ENCODE measurements around the gene MYO1D. TPM values are rescaled to one million over a fixed set of nuclear protein-coding genes. Genes with fewer than 3 reads are reported as not detected.

MYO1D gene
- total and polyA plus RNA-seq, 2 donors (not counting 3 experiments of a cell fraction or from before 2014, with no cell fraction given): 37.8 to 85.5 TPM

DNA sequence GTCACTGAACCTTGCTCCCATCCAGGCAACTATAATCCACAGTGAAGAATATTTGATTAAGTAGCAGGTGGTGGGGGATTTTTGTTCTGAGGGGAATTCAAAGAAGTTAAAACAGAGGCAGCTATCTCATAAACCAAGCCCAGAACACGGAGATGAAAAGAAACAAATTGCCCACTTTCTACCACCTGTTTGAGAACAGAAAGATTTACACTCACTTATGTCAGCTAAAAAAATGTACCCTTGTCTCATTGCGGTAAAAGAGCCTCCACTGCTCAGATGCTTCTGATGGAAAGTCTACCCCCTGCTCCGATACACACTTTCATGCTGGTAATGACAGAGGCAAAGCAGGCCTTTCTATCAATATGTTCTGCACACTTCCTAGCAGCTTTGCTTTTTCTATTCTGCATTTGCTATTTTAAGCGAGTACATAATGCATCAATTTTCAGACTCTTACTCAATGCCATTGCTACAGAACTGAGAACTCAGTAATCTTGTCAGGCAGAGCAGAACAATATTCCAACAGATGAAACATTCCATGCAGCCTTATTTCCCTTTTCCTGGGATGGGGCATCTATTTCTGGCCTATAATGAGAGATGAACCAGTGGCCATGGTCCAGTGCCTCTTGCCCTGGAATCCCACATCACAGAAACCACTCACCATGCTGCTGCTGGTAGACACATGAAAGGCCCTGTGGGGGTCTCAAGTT is 361.1 kb downstream of the MYO1D start:
- POLR2A ChIA-PET: no interaction called here
- intact Hi-C loops (cut with micrococcal nuclease): no loop called here
- CTCF ChIA-PET: no interaction called here

DNA sequence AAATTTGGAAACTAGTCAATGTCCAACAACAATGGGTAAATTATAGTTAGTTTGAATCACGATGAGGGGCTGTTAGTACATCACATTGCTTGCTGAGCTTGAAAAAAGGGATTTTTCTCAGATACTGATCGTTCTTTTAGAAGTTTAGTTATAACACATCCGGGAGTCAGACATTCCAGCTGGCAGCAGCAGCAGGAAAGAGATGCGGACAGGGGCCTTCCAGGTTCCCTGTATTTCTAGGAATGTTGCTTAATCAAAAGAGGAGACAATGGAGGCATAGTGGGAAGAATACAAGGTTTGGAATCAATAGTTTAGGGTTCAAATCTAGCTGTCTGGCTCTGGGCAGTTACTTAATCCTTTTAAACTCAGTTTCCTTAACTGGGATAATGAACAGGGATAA is 362.3 kb downstream of the MYO1D start:
- H3K9ac ChIP-seq (replicated peaks; ENCODE audit: extremely low read depth, insufficient read depth, low read length): no peak overlapping the region
- H3K4me1 ChIP-seq (ENCODE audit: control insufficient read depth, extremely low read depth, insufficient read depth, low read length): peaks cover 6% of the 10 kb centered on the region
- H3K79me2 ChIP-seq (ENCODE audit: control insufficient read depth, insufficient read depth, low read length): no peaks in the 10 kb centered on the region
- intact Hi-C loops (cut with micrococcal nuclease) (no loop called here), dilution Hi-C loops (cut with MboI; ENCODE audit: extremely low pct_ligation_motif_present, low sequenced_read_pairs) (no loop called here)
- BruUV-seq (replicated peaks): no TSS peak
- TF ChIP-seq, protein P1, sequence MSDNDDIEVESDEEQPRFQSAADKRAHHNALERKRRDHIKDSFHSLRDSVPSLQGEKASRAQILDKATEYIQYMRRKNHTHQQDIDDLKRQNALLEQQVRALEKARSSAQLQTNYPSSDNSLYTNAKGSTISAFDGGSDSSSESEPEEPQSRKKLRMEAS (IDR thresholded peaks at IDR 0.05; ENCODE audit: insufficient read depth, insufficient read length): no peak
- TF ChIP-seq POLR2A (IDR thresholded peaks at IDR 0.05; ENCODE audit: low read depth, low read length): no peak
- no peak for TF ChIP-seq POLR2AphosphoS5 (IDR thresholded peaks at IDR 0.05; ENCODE audit: insufficient read depth, low read depth, low read length)
- TF ChIP-seq, protein P2, sequence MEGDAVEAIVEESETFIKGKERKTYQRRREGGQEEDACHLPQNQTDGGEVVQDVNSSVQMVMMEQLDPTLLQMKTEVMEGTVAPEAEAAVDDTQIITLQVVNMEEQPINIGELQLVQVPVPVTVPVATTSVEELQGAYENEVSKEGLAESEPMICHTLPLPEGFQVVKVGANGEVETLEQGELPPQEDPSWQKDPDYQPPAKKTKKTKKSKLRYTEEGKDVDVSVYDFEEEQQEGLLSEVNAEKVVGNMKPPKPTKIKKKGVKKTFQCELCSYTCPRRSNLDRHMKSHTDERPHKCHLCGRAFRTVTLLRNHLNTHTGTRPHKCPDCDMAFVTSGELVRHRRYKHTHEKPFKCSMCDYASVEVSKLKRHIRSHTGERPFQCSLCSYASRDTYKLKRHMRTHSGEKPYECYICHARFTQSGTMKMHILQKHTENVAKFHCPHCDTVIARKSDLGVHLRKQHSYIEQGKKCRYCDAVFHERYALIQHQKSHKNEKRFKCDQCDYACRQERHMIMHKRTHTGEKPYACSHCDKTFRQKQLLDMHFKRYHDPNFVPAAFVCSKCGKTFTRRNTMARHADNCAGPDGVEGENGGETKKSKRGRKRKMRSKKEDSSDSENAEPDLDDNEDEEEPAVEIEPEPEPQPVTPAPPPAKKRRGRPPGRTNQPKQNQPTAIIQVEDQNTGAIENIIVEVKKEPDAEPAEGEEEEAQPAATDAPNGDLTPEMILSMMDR (IDR thresholded peaks at IDR 0.05; ENCODE audit: extremely low read depth in 1 of 2, insufficient read depth in 1 of 2, low read depth in 1 of 2, low read length in 2 of 2): no peak
- no peak for TF ChIP-seq FOS (IDR thresholded peaks at IDR 0.05; ENCODE audit: borderline replicate concordance, insufficient read depth, low read length)
- TF ChIP-seq EZH2 (IDR thresholded peaks at IDR 0.05; ENCODE audit: borderline replicate concordance, low read depth, low read length, severe bottlenecking): no peak
- TF ChIP-seq MYC (IDR thresholded peaks at IDR 0.05; ENCODE audit: low read depth, low read length): no peak
- TF ChIP-seq JUN (IDR thresholded peaks at IDR 0.05; ENCODE audit: borderline replicate concordance, insufficient read depth, insufficient read length, low read depth): no peak
- no peak for TF ChIP-seq GATA2 (IDR thresholded peaks at IDR 0.05; ENCODE audit: insufficient read depth, insufficient read length, low read depth, low read length)
- no peak overlapping the region for H2AFZ ChIP-seq (ENCODE audit: low read depth, low read length)
- no peaks in the 10 kb centered on the region for H3K36me3 ChIP-seq (ENCODE audit: control insufficient read depth in 2 of 2, extremely low read depth in 1 of 2, insufficient read depth in 2 of 2, low read length in 2 of 2)
- ChIA-PET POLR2A (no interaction called here), CTCF (no interaction called here)
- no peaks in the 10 kb centered on the region for H3K9me1 ChIP-seq (replicated peaks; ENCODE audit: control insufficient read depth, extremely low read depth, insufficient read depth, low read length)
- FAIRE-seq (no peak), DNase-seq (ENCODE audit: low read depth, low spot score) (no peak)
- no peak overlapping the region for H3K4me3 ChIP-seq (replicated peaks in 1 of 3; ENCODE audit: insufficient read depth in 1 of 3, low read depth in 1 of 3, low read length in 3 of 3)
- H3K27me3 ChIP-seq (ENCODE audit: control insufficient read depth in 2 of 2, insufficient read depth in 2 of 2, low read length in 2 of 2): no peaks in the 10 kb centered on the region
- no peak overlapping the region for H3K27ac ChIP-seq (ENCODE audit: insufficient read depth, low read depth, low read length)
- no peaks in the 10 kb centered on the region for H3K9me3 ChIP-seq (replicated peaks; ENCODE audit: control insufficient read depth, insufficient read depth, low read length)
- H4K20me1 ChIP-seq (replicated peaks; ENCODE audit: control insufficient read depth, extremely low read depth, insufficient read depth, low read length): no peaks in the 10 kb centered on the region
- H3K4me2 ChIP-seq (ENCODE audit: insufficient read depth, low read length): no peak overlapping the region

More for the DNA sequence above, 361.1 kb downstream of the MYO1D start:
- BruUV-seq (replicated peaks): no TSS peak
- no peak overlapping the region for H3K9ac ChIP-seq (replicated peaks; ENCODE audit: extremely low read depth, insufficient read depth, low read length)
- no peak overlapping the region for H3K4me3 ChIP-seq (replicated peaks in 1 of 3; ENCODE audit: insufficient read depth in 1 of 3, low read depth in 1 of 3, low read length in 3 of 3)
- no peaks in the 10 kb centered on the region for H3K27me3 ChIP-seq (ENCODE audit: control insufficient read depth in 2 of 2, insufficient read depth in 2 of 2, low read length in 2 of 2)
- no peaks in the 10 kb centered on the region for H3K79me2 ChIP-seq (ENCODE audit: control insufficient read depth, insufficient read depth, low read length)
- H3K27ac ChIP-seq (ENCODE audit: insufficient read depth, low read depth, low read length): no peak overlapping the region
- no peak for TF ChIP-seq POLR2AphosphoS5 (IDR thresholded peaks at IDR 0.05; ENCODE audit: insufficient read depth, low read depth, low read length)
- TF ChIP-seq GATA2 (IDR thresholded peaks at IDR 0.05; ENCODE audit: insufficient read depth, insufficient read length, low read depth, low read length): no peak
- H4K20me1 ChIP-seq (replicated peaks; ENCODE audit: control insufficient read depth, extremely low read depth, insufficient read depth, low read length): no peaks in the 10 kb centered on the region
- no peak overlapping the region for H3K4me2 ChIP-seq (ENCODE audit: insufficient read depth, low read length)
- no peaks in the 10 kb centered on the region for H3K36me3 ChIP-seq (ENCODE audit: control insufficient read depth in 2 of 2, extremely low read depth in 1 of 2, insufficient read depth in 2 of 2, low read length in 2 of 2)
- dilution Hi-C loops (cut with MboI; ENCODE audit: extremely low pct_ligation_motif_present, low sequenced_read_pairs): no loop called here
- FAIRE-seq: peak; percentile 4
- no peak overlapping the region for H2AFZ ChIP-seq (ENCODE audit: low read depth, low read length)
- DNase-seq (ENCODE audit: low read depth, low spot score): no peak
- H3K4me1 ChIP-seq (ENCODE audit: control insufficient read depth, extremely low read depth, insufficient read depth, low read length): peaks cover 18% of the 10 kb centered on the region
- H3K9me1 ChIP-seq (replicated peaks; ENCODE audit: control insufficient read depth, extremely low read depth, insufficient read depth, low read length): no peaks in the 10 kb centered on the region
- H3K9me3 ChIP-seq (replicated peaks; ENCODE audit: control insufficient read depth, insufficient read depth, low read length): no peaks in the 10 kb centered on the region
